GM23338 (cell line): ENCODE results near the gene GBE1. TPM values are rescaled to one million over a fixed set of nuclear protein-coding genes. Genes with fewer than 3 reads are reported as not detected.

ENCODE experiments used
- ATAC-seq: fragments of 200-7000 bp; cut with Tn5 transposase; 3 replicates; pipeline ENCODE4 v1.9.1; 2020
- DNase-seq: peaks from one replicate; pipeline ENCODE4 v3.0.0-alpha.2; 2015; ENCODE audit warnings: low spot score
- H2AFZ ChIP-seq: fragments of 200-600 bp; sonication (generic); 2 replicates; pipeline ENCODE4 v1.8.0; 2016; ENCODE audit warnings: antibody characterized with exemption, mild to moderate bottlenecking, moderate library complexity
- H3F3A ChIP-seq: fragments of 200-600 bp; sonication (generic); replicated peaks from 2 replicates; pipeline ENCODE4 v1.8.0; 2017; ENCODE audit warnings: antibody characterized with exemption, mixed run types, low read depth
- H3K27ac ChIP-seq: fragments of 200-600 bp; sonication (generic); 2 replicates; pipeline ENCODE4 v1.6.1; 2016; ENCODE audit warnings: low read depth
- H3K27me3 ChIP-seq: fragments of 200-600 bp; sonication (generic); 2 replicates; pipeline ENCODE4 v1.8.0; 2016; ENCODE audit warnings: mild to moderate bottlenecking, mixed run types, moderate library complexity; ENCODE audit not compliant: insufficient read depth
- H3K36me3 ChIP-seq: fragments of 200-600 bp; sonication (generic); 2 replicates; pipeline ENCODE4 v1.8.0; 2016; ENCODE audit warnings: mild to moderate bottlenecking; ENCODE audit not compliant: insufficient read depth
- H3K4me1 ChIP-seq: fragments of 200-600 bp; sonication (generic); 2 replicates; pipeline ENCODE4 v1.8.0; 2016; ENCODE audit warnings: mild to moderate bottlenecking, moderate library complexity; ENCODE audit not compliant: insufficient read depth
- H3K4me2 ChIP-seq: fragments of 200-600 bp; sonication (generic); 2 replicates; pipeline ENCODE4 v1.7.1; 2017; ENCODE audit warnings: mixed run types
- H3K4me3 ChIP-seq: fragments of 200-600 bp; sonication (generic); 2 replicates; pipeline ENCODE4 v1.6.1; 2016; ENCODE audit warnings: mixed run types
- H3K79me2 ChIP-seq: fragments of 200-600 bp; sonication (generic); replicated peaks from 2 replicates; pipeline ENCODE4 v1.8.0; 2017; ENCODE audit warnings: mild to moderate bottlenecking; ENCODE audit not compliant: insufficient read depth
- H3K9me2 ChIP-seq: fragments of 200-600 bp; sonication (generic); 2 replicates; pipeline ENCODE4 v1.8.0; 2017; ENCODE audit not compliant: insufficient read depth
- H4K20me1 ChIP-seq: fragments of 200-600 bp; sonication (generic); replicated peaks from 2 replicates; pipeline ENCODE4 v1.8.0; 2017; ENCODE audit warnings: mild to moderate bottlenecking; ENCODE audit not compliant: insufficient read depth
- H3K27ac Mint-ChIP-seq: 2 replicates; pipeline ENCODE4 v1.8.0; 2020; ENCODE audit warnings: inconsistent platforms, mild to moderate bottlenecking, moderate library complexity, mixed read lengths
- H3K27me3 Mint-ChIP-seq: 3 replicates; pipeline ENCODE4 v1.8.0; 2022; ENCODE audit warnings: low read depth, mild to moderate bottlenecking, moderate library complexity, mixed read lengths, inconsistent platforms; ENCODE audit not compliant: insufficient read depth, poor library complexity
- H3K36me3 Mint-ChIP-seq: 3 replicates; pipeline ENCODE4 v1.8.0; 2021; ENCODE audit warnings: low read depth, mild to moderate bottlenecking, inconsistent platforms, moderate library complexity, mixed read lengths
- H3K4me1 Mint-ChIP-seq: 3 replicates; pipeline ENCODE4 v1.8.0; 2020; ENCODE audit warnings: mild to moderate bottlenecking, inconsistent platforms, mixed read lengths
- H3K4me3 Mint-ChIP-seq: 3 replicates; pipeline ENCODE4 v1.8.0; 2021; ENCODE audit warnings: moderate library complexity, mild to moderate bottlenecking, inconsistent platforms, mixed read lengths
- H3K9me3 Mint-ChIP-seq: 3 replicates; pipeline ENCODE4 v1.8.0; 2020; ENCODE audit warnings: moderate library complexity, mild to moderate bottlenecking, inconsistent platforms, mixed read lengths
- ETS1 ChIP-seq: IDR thresholded peaks from 2 replicates; pipeline ENCODE4 v1.6.1; 2016; ENCODE audit warnings: antibody characterized with exemption
- EZH2phosphoT487 ChIP-seq: fragments of 200-600 bp; sonication (generic); IDR thresholded peaks from one replicate; pipeline ENCODE4 v1.8.1; 2018; ENCODE audit warnings: antibody characterized with exemption; ENCODE audit not compliant: unreplicated experiment
- JUNB ChIP-seq: IDR thresholded peaks from one replicate; pipeline ENCODE4 v1.6.1; 2016; ENCODE audit warnings: antibody characterized with exemption; ENCODE audit not compliant: unreplicated experiment
- NANOG ChIP-seq: IDR thresholded peaks from 2 replicates; pipeline ENCODE4 v1.6.1; 2016; ENCODE audit warnings: antibody characterized with exemption, borderline replicate concordance
- POLR2AphosphoS5 ChIP-seq: IDR thresholded peaks from 2 replicates; pipeline ENCODE4 v1.6.1; 2016; ENCODE audit warnings: antibody characterized with exemption, low read depth
- STAT1 ChIP-seq: IDR thresholded peaks from one replicate; pipeline ENCODE4 v1.6.1; 2016; ENCODE audit warnings: antibody characterized with exemption; ENCODE audit not compliant: unreplicated experiment
- ZNF114 ChIP-seq: fragments of 250-450 bp; sonication (Bioruptor Pico); IDR thresholded peaks from 2 replicates; pipeline ENCODE4 v1.5.0; 2020; ENCODE audit warnings: mild to moderate bottlenecking, moderate library complexity
- polyA plus RNA-seq: library from polyadenylated mRNA; unstranded; fragments of >200 nt; fragmentation: Nextera tagmentation; extraction: Ambion mirVana; gene quantifications from 2 replicates; pipeline ENCODE4 v1.2.1, GENCODE V29; 2016
- total RNA-seq: library from RNA; depleted of rRNA; stranded (reverse); fragments of >200 nt; shearing (Covaris generic); gene quantifications from 2 replicates; pipeline ENCODE4 v1.2.3, GENCODE V29; 2014
- TF ChIP-seq, protein P1 (sequence below), 2 experiments: fragments of 200-600 bp in 1 of 2; sonication (generic) in 1 of 2; conservative IDR thresholded peaks; 2 replicates each; pipeline versions ENCODE4 v1.5.1 to v1.6.1; 2016 to 2017; ENCODE audit warnings: antibody characterized with exemption in 2 of 2, low read depth in 2 of 2, mild to moderate bottlenecking in 2 of 2, moderate library complexity in 1 of 2

Gene GBE1
- total and polyA plus RNA-seq, 2 experiments from 2014 or later = 6.4 to 12.2 TPM

- Histone ChIP-seq H3K36me3 (no peaks in the 10 kb centered on the region), H3K4me2 (no peak overlapping the region), H3K9me2 (no peaks in the 10 kb centered on the region), H2AFZ (no peak overlapping the region), H3K27ac (no peak overlapping the region), H3K4me3 (no peak overlapping the region), H3F3A (no peaks in the 10 kb centered on the region), H3K4me1 (peaks cover 9% of the 10 kb centered on the region), H4K20me1 (no peaks in the 10 kb centered on the region), H3K27me3 (no peaks in the 10 kb centered on the region), H3K79me2 (no peaks in the 10 kb centered on the region)
- Mint-ChIP-seq H3K4me3 (no peak overlapping the region), H3K4me1 (peaks cover 11% of the 10 kb centered on the region; the same call in 2 of the 3 replicates), H3K27ac (no peak overlapping the region), H3K36me3 (no peaks in the 10 kb centered on the region), H3K9me3 (no peaks in the 10 kb centered on the region), H3K27me3 (no peaks in the 10 kb centered on the region)
- DNase-seq (no peak), ATAC-seq (no peak)
- TF ChIP-seq STAT1 (no peak), ZNF114 (no peak), POLR2AphosphoS5 (no peak), JUNB (no peak)
Observed at GRCh38 chr3:81540787-81541186, 220.7 kb downstream of the GBE1 start.

- H3K79me2 ChIP-seq = no peaks in the 10 kb centered on the region
- H4K20me1 ChIP-seq = no peaks in the 10 kb centered on the region; the same call in 1 of the 2 replicates
- peaks cover 11% of the 10 kb centered on the region; the same call in 2 of the 3 replicates for H3K4me1 Mint-ChIP-seq
- DNase-seq (no peak), ATAC-seq (no peak)
- H3K4me3 ChIP-seq = no peak overlapping the region
- peaks cover 3% of the 10 kb centered on the region; the same call in 1 of the 3 replicates for H3K36me3 Mint-ChIP-seq
- H3K27me3 Mint-ChIP-seq = peaks cover 4% of the 10 kb centered on the region
- no peak overlapping the region for H3K4me3 Mint-ChIP-seq
- H3K9me2 ChIP-seq = peaks cover 5% of the 10 kb centered on the region; the same call in 1 of the 2 replicates
- no peaks in the 10 kb centered on the region for H3F3A ChIP-seq
- H3K4me2 ChIP-seq = no peak overlapping the region
- H2AFZ ChIP-seq = no peak overlapping the region
- H3K27me3 ChIP-seq = no peaks in the 10 kb centered on the region
- peaks cover 9% of the 10 kb centered on the region for H3K4me1 ChIP-seq
- no peak overlapping the region for H3K27ac Mint-ChIP-seq
- no peaks in the 10 kb centered on the region; the same call in 2 of the 3 replicates for H3K9me3 Mint-ChIP-seq
- H3K36me3 ChIP-seq = no peaks in the 10 kb centered on the region
- TF ChIP-seq EZH2phosphoT487 = no peak
- no peak for TF ChIP-seq ETS1
- no peak for TF ChIP-seq NANOG
- H3K27ac ChIP-seq = no peak overlapping the region
Observed at GRCh38 chr3:81531846-81532245, 229.6 kb downstream of the GBE1 start.

GRCh38 chr3:81531263-81531662, 230.2 kb downstream of the GBE1 start:
- ATAC-seq = no peak
- Mint-ChIP-seq H3K27ac (no peak overlapping the region), H3K36me3 (peaks cover 5% of the 10 kb centered on the region; the same call in 1 of the 3 replicates), H3K4me1 (peaks cover 7% of the 10 kb centered on the region; the same call in 2 of the 3 replicates), H3K9me3 (no peaks in the 10 kb centered on the region; the same call in 2 of the 3 replicates), H3K27me3 (peaks cover 4% of the 10 kb centered on the region), H3K4me3 (no peak overlapping the region)
- Histone ChIP-seq H3K36me3 (no peaks in the 10 kb centered on the region), H3F3A (no peaks in the 10 kb centered on the region), H3K4me3 (no peak overlapping the region), H3K9me2 (peaks cover 5% of the 10 kb centered on the region; the same call in 1 of the 2 replicates), H3K79me2 (no peaks in the 10 kb centered on the region), H2AFZ (no peak overlapping the region), H3K4me1 (peaks cover 4% of the 10 kb centered on the region), H4K20me1 (no peaks in the 10 kb centered on the region; the same call in 1 of the 2 replicates), H3K27me3 (no peaks in the 10 kb centered on the region), H3K4me2 (no peak overlapping the region), H3K27ac (no peak overlapping the region)
- TF ChIP-seq, protein P1, sequence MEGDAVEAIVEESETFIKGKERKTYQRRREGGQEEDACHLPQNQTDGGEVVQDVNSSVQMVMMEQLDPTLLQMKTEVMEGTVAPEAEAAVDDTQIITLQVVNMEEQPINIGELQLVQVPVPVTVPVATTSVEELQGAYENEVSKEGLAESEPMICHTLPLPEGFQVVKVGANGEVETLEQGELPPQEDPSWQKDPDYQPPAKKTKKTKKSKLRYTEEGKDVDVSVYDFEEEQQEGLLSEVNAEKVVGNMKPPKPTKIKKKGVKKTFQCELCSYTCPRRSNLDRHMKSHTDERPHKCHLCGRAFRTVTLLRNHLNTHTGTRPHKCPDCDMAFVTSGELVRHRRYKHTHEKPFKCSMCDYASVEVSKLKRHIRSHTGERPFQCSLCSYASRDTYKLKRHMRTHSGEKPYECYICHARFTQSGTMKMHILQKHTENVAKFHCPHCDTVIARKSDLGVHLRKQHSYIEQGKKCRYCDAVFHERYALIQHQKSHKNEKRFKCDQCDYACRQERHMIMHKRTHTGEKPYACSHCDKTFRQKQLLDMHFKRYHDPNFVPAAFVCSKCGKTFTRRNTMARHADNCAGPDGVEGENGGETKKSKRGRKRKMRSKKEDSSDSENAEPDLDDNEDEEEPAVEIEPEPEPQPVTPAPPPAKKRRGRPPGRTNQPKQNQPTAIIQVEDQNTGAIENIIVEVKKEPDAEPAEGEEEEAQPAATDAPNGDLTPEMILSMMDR (conservative IDR thresholded peaks at IDR 0.05; ENCODE audit: low read depth in 2 of 2) = no peak
- DNase-seq = no peak
